GM23338 (cell line): Measurements from ENCODE around the gene HJV. TPM values are rescaled to one million over a fixed set of nuclear protein-coding genes. Genes with fewer than 3 reads are reported as not detected.
A peak's percentile ranks its signal among the peaks of the same experiment; 100 is the strongest.

ENCODE experiments used
- ATAC-seq: fragments of 200-7000 bp; cut with Tn5 transposase; 3 replicates; pipeline ENCODE4 v1.9.1; 2020
- DNase-seq: peaks from one replicate; pipeline ENCODE4 v3.0.0-alpha.2; 2015; ENCODE audit warnings: low spot score
- H2AFZ ChIP-seq: fragments of 200-600 bp; sonication (generic); 2 replicates; pipeline ENCODE4 v1.8.0; 2016; ENCODE audit warnings: antibody characterized with exemption, mild to moderate bottlenecking, moderate library complexity
- H3F3A ChIP-seq: fragments of 200-600 bp; sonication (generic); replicated peaks from 2 replicates; pipeline ENCODE4 v1.8.0; 2017; ENCODE audit warnings: antibody characterized with exemption, mixed run types, low read depth
- H3K27ac ChIP-seq: fragments of 200-600 bp; sonication (generic); 2 replicates; pipeline ENCODE4 v1.6.1; 2016; ENCODE audit warnings: low read depth
- H3K27me3 ChIP-seq: fragments of 200-600 bp; sonication (generic); 2 replicates; pipeline ENCODE4 v1.8.0; 2016; ENCODE audit warnings: mild to moderate bottlenecking, mixed run types, moderate library complexity; ENCODE audit not compliant: insufficient read depth
- H3K36me3 ChIP-seq: fragments of 200-600 bp; sonication (generic); 2 replicates; pipeline ENCODE4 v1.8.0; 2016; ENCODE audit warnings: mild to moderate bottlenecking; ENCODE audit not compliant: insufficient read depth
- H3K4me1 ChIP-seq: fragments of 200-600 bp; sonication (generic); 2 replicates; pipeline ENCODE4 v1.8.0; 2016; ENCODE audit warnings: mild to moderate bottlenecking, moderate library complexity; ENCODE audit not compliant: insufficient read depth
- H3K4me2 ChIP-seq: fragments of 200-600 bp; sonication (generic); 2 replicates; pipeline ENCODE4 v1.7.1; 2017; ENCODE audit warnings: mixed run types
- H3K4me3 ChIP-seq: fragments of 200-600 bp; sonication (generic); 2 replicates; pipeline ENCODE4 v1.6.1; 2016; ENCODE audit warnings: mixed run types
- H3K79me2 ChIP-seq: fragments of 200-600 bp; sonication (generic); replicated peaks from 2 replicates; pipeline ENCODE4 v1.8.0; 2017; ENCODE audit warnings: mild to moderate bottlenecking; ENCODE audit not compliant: insufficient read depth
- H3K9me2 ChIP-seq: fragments of 200-600 bp; sonication (generic); 2 replicates; pipeline ENCODE4 v1.8.0; 2017; ENCODE audit not compliant: insufficient read depth
- H4K20me1 ChIP-seq: fragments of 200-600 bp; sonication (generic); replicated peaks from 2 replicates; pipeline ENCODE4 v1.8.0; 2017; ENCODE audit warnings: mild to moderate bottlenecking; ENCODE audit not compliant: insufficient read depth
- H3K27ac Mint-ChIP-seq: 2 replicates; pipeline ENCODE4 v1.8.0; 2020; ENCODE audit warnings: inconsistent platforms, mild to moderate bottlenecking, moderate library complexity, mixed read lengths
- H3K27me3 Mint-ChIP-seq: 3 replicates; pipeline ENCODE4 v1.8.0; 2022; ENCODE audit warnings: low read depth, mild to moderate bottlenecking, moderate library complexity, mixed read lengths, inconsistent platforms; ENCODE audit not compliant: insufficient read depth, poor library complexity
- H3K36me3 Mint-ChIP-seq: 3 replicates; pipeline ENCODE4 v1.8.0; 2021; ENCODE audit warnings: low read depth, mild to moderate bottlenecking, inconsistent platforms, moderate library complexity, mixed read lengths
- H3K4me1 Mint-ChIP-seq: 3 replicates; pipeline ENCODE4 v1.8.0; 2020; ENCODE audit warnings: mild to moderate bottlenecking, inconsistent platforms, mixed read lengths
- H3K4me3 Mint-ChIP-seq: 3 replicates; pipeline ENCODE4 v1.8.0; 2021; ENCODE audit warnings: moderate library complexity, mild to moderate bottlenecking, inconsistent platforms, mixed read lengths
- H3K9me3 Mint-ChIP-seq: 3 replicates; pipeline ENCODE4 v1.8.0; 2020; ENCODE audit warnings: moderate library complexity, mild to moderate bottlenecking, inconsistent platforms, mixed read lengths
- CREB1 ChIP-seq: fragments of 250-450 bp; sonication (Bioruptor Pico); IDR thresholded peaks from 2 replicates; pipeline ENCODE4 v1.5.0; 2020; ENCODE audit warnings: low read depth, mild to moderate bottlenecking, moderate library complexity
- CTCF ChIP-seq, 2 experiments: fragments of 200-600 bp in 1 of 2; sonication (generic) in 1 of 2; conservative IDR thresholded peaks; 2 replicates each; pipeline versions ENCODE4 v1.5.1 to v1.6.1; 2016 to 2017; ENCODE audit warnings: antibody characterized with exemption in 2 of 2, low read depth in 2 of 2, mild to moderate bottlenecking in 2 of 2, moderate library complexity in 1 of 2
- ETS1 ChIP-seq: IDR thresholded peaks from 2 replicates; pipeline ENCODE4 v1.6.1; 2016; ENCODE audit warnings: antibody characterized with exemption
- EZH2 ChIP-seq: fragments of 200-600 bp; sonication (generic); IDR thresholded peaks from one replicate; pipeline ENCODE4 v1.8.0; 2017; ENCODE audit warnings: antibody characterized with exemption, mild to moderate bottlenecking, low read depth; ENCODE audit not compliant: unreplicated experiment
- JUNB ChIP-seq: IDR thresholded peaks from one replicate; pipeline ENCODE4 v1.6.1; 2016; ENCODE audit warnings: antibody characterized with exemption; ENCODE audit not compliant: unreplicated experiment
- NANOG ChIP-seq: IDR thresholded peaks from 2 replicates; pipeline ENCODE4 v1.6.1; 2016; ENCODE audit warnings: antibody characterized with exemption, borderline replicate concordance
- POLR2AphosphoS5 ChIP-seq: IDR thresholded peaks from 2 replicates; pipeline ENCODE4 v1.6.1; 2016; ENCODE audit warnings: antibody characterized with exemption, low read depth
- ZNF114 ChIP-seq: fragments of 250-450 bp; sonication (Bioruptor Pico); IDR thresholded peaks from 2 replicates; pipeline ENCODE4 v1.5.0; 2020; ENCODE audit warnings: mild to moderate bottlenecking, moderate library complexity
- ZNF462 ChIP-seq: fragments of 250-450 bp; sonication (Bioruptor Pico); IDR thresholded peaks from 2 replicates; pipeline ENCODE4 v1.5.0; 2020; ENCODE audit warnings: mild to moderate bottlenecking, moderate library complexity
- polyA plus RNA-seq: library from polyadenylated mRNA; unstranded; fragments of >200 nt; fragmentation: Nextera tagmentation; extraction: Ambion mirVana; gene quantifications from 2 replicates; pipeline ENCODE4 v1.2.1, GENCODE V29; 2016
- total RNA-seq: library from RNA; depleted of rRNA; stranded (reverse); fragments of >200 nt; shearing (Covaris generic); gene quantifications from 2 replicates; pipeline ENCODE4 v1.2.3, GENCODE V29; 2014

The HJV gene
- total and polyA plus RNA-seq, 2 experiments from 2014 or later, result 0.42 to 0.45 TPM

- TF ChIP-seq EZH2, result no peak
These were observed 39.4 kb downstream of the HJV start (continued) for GRCh38 chr1:145982010-145982723.

GRCh38 chr1:145980457-145980994 is 41.0 kb downstream of the HJV start:
- Mint-ChIP-seq H3K4me1 (peaks cover 19% of the 10 kb centered on the region), H3K9me3 (no peaks in the 10 kb centered on the region), H3K4me3 (no peak overlapping the region), H3K27ac (no peak overlapping the region), H3K27me3 (peaks cover 4% of the 10 kb centered on the region), H3K36me3 (no peaks in the 10 kb centered on the region)
- ATAC-seq (no peak), DNase-seq (no peak)
- Histone ChIP-seq H3F3A (no peaks in the 10 kb centered on the region), H4K20me1 (no peaks in the 10 kb centered on the region), H3K27me3 (no peaks in the 10 kb centered on the region), H3K4me2 (peak overlapping the region; percentile 16; the same call in 1 of the 2 replicates), H3K79me2 (no peaks in the 10 kb centered on the region), H3K27ac (no peak overlapping the region), H3K4me1 (peaks cover 23% of the 10 kb centered on the region), H3K36me3 (no peaks in the 10 kb centered on the region), H3K9me2 (no peaks in the 10 kb centered on the region), H2AFZ (no peak overlapping the region), H3K4me3 (no peak overlapping the region)
- TF ChIP-seq CREB1 (no peak), POLR2AphosphoS5 (no peak), ZNF114 (no peak), EZH2 (no peak), NANOG (no peak)

- DNase-seq (no peak), ATAC-seq (no peak)
- Histone ChIP-seq H3K27me3 (no peaks in the 10 kb centered on the region), H3K36me3 (no peaks in the 10 kb centered on the region), H4K20me1 (no peaks in the 10 kb centered on the region), H3K27ac (peak overlapping the region; percentile 61), H3K4me2 (peak overlapping the region; percentile 16), H3K4me1 (peaks cover 17% of the 10 kb centered on the region), H3F3A (no peaks in the 10 kb centered on the region), H3K79me2 (no peaks in the 10 kb centered on the region), H3K4me3 (peak overlapping the region; percentile 8; the same call in 1 of the 2 replicates), H3K9me2 (no peaks in the 10 kb centered on the region), H2AFZ (no peak overlapping the region)
- H3K27me3 Mint-ChIP-seq, result peaks cover 2% of the 10 kb centered on the region
- H3K36me3 Mint-ChIP-seq, result no peaks in the 10 kb centered on the region
- no peak overlapping the region for H3K4me3 Mint-ChIP-seq
- H3K27ac Mint-ChIP-seq, result no peak overlapping the region
- no peaks in the 10 kb centered on the region for H3K9me3 Mint-ChIP-seq
- peaks cover 12% of the 10 kb centered on the region for H3K4me1 Mint-ChIP-seq
- no peak for TF ChIP-seq NANOG
- TF ChIP-seq POLR2AphosphoS5, result no peak
- TF ChIP-seq ETS1, result no peak
- no peak for TF ChIP-seq ZNF462 (CRISPR knock-in tag)
- no peak for TF ChIP-seq CTCF (conservative IDR thresholded peaks at IDR 0.05; ENCODE audit: low read depth in 2 of 2)
- TF ChIP-seq JUNB, result no peak
These were observed 41.6 kb downstream of the HJV start for GRCh38 chr1:145979746-145980456.
